H1 (cell line): ENCODE measurements around the gene TRUB1. TPM values are rescaled to one million over a fixed set of nuclear protein-coding genes. Genes with fewer than 3 reads are reported as not detected.

Experiments used
- CTCF ChIA-PET: fragments of 300-600 bp; sonication (Branson Sonifier 250); formaldehyde crosslinking; loops from one replicate; lab custom pipeline; 2021; ENCODE audit not compliant: partially characterized antibody; lab: Charles Lee
- POLR2A ChIA-PET: fragments of 300-600 bp; sonication (Branson Sonifier 250); formaldehyde crosslinking; loops from one replicate; lab custom pipeline; 2021; ENCODE audit warnings: inconsistent platforms; ENCODE audit not compliant: partially characterized antibody; lab: Charles Lee
- DNase-seq, 2 experiments: peaks; one replicate each; pipeline versions ENCODE4 v3.0.0 to v3.0.0-alpha.2; 2010 to 2022; ENCODE audit warnings: low spot score in 2 of 2, low read depth in 1 of 2, mixed read lengths in 1 of 2
- FAIRE-seq: peaks from 2 replicates; lab custom pipeline; 2011; peaks lifted over from hg19 to GRCh38; lab: Jason Lieb, UNC
- H2AFZ ChIP-seq: 2 replicates; pipeline ENCODE4 v1.8.1; 2012; ENCODE audit warnings: low read length, inconsistent platforms
- H2AK5ac ChIP-seq: 2 replicates; pipeline ENCODE4 v1.6.1; 2013; ENCODE audit warnings: low read depth, low read length
- H2BK120ac ChIP-seq: replicated peaks from 2 replicates; pipeline ENCODE3; 2013; ENCODE audit warnings: low read depth, low read length, inconsistent platforms
- H2BK12ac ChIP-seq: 2 replicates; pipeline ENCODE4 v1.6.1; 2013; ENCODE audit warnings: low read depth, low read length
- H2BK15ac ChIP-seq: 2 replicates; pipeline ENCODE4 v1.6.1; 2013; ENCODE audit warnings: low read length
- H2BK20ac ChIP-seq: 2 replicates; pipeline ENCODE4 v1.6.1; 2013; ENCODE audit warnings: low read length
- H2BK5ac ChIP-seq: 2 replicates; pipeline ENCODE4 v1.6.1; 2013; ENCODE audit warnings: low read depth, low read length
- H3K14ac ChIP-seq: 2 replicates; pipeline ENCODE4 v1.6.1; 2013; ENCODE audit warnings: inconsistent platforms; ENCODE audit not compliant: insufficient read length
- H3K18ac ChIP-seq: 2 replicates; pipeline ENCODE4 v1.6.1; 2013; ENCODE audit warnings: low read length; ENCODE audit errors: extremely low read depth
- H3K23ac ChIP-seq: 2 replicates; pipeline ENCODE4 v1.6.1; 2013; ENCODE audit warnings: inconsistent platforms; ENCODE audit not compliant: insufficient read length
- H3K23me2 ChIP-seq: 2 replicates; pipeline ENCODE4 v1.6.1; 2013; ENCODE audit warnings: low read depth, low read length
- H3K27ac ChIP-seq: 2 replicates; pipeline ENCODE4 v1.6.1; 2011; ENCODE audit warnings: low read depth, low read length, inconsistent platforms
- H3K27me3 ChIP-seq, 4 experiments: replicated peaks in 1 of 4; 1 replicate in 1 of 4; 2 replicates in 3 of 4; pipeline versions ENCODE4 v1.6.1 to v1.8.1; 2011 to 2013; ENCODE audit warnings: low read length in 3 of 4, mild to moderate bottlenecking in 3 of 4, inconsistent platforms in 2 of 4, mixed read lengths in 2 of 4, moderate library complexity in 1 of 4; ENCODE audit not compliant: control insufficient read depth in 3 of 4, insufficient read depth in 3 of 4; ENCODE audit errors: extremely low read depth in 1 of 4
- H3K36me3 ChIP-seq, 4 experiments: 2 replicates each; pipeline versions ENCODE4 v1.6.1 to v1.8.1; 2011 to 2013; ENCODE audit warnings: mild to moderate bottlenecking in 4 of 4, low read length in 3 of 4, moderate library complexity in 2 of 4, control low read depth in 1 of 4, inconsistent platforms in 1 of 4; ENCODE audit not compliant: insufficient read depth in 4 of 4, control insufficient read depth in 2 of 4
- H3K4ac ChIP-seq: replicated peaks from 2 replicates; pipeline ENCODE3; 2013; ENCODE audit warnings: low read length, low read depth, mixed read lengths, inconsistent platforms; ENCODE audit not compliant: insufficient read length
- H3K4me1 ChIP-seq, 4 experiments: replicated peaks in 1 of 4; 1 replicate in 1 of 4; 2 replicates in 3 of 4; pipeline versions ENCODE4 v1.6.1 to v1.8.1; 2011 to 2013; ENCODE audit warnings: low read length in 3 of 4, inconsistent platforms in 2 of 4, mixed read lengths in 1 of 4; ENCODE audit not compliant: insufficient read depth in 4 of 4, control insufficient read depth in 3 of 4
- H3K4me2 ChIP-seq, 2 experiments: 2 replicates each; pipeline versions ENCODE4 v1.6.1 to v1.8.1; 2011 to 2013; ENCODE audit warnings: low read depth in 2 of 2, low read length in 2 of 2, control low read depth in 1 of 2, inconsistent platforms in 1 of 2, mild to moderate bottlenecking in 1 of 2; ENCODE audit not compliant: insufficient read depth in 1 of 2
- H3K4me3 ChIP-seq, 4 experiments: fragments of 200-600, 300-600 bp in 1 of 4; sonication (generic), shearing (Covaris generic), sonication (Bioruptor Twin) in 1 of 4; 2 replicates each; pipeline versions ENCODE4 v1.5.1 to v1.8.1; 2011 to 2016; ENCODE audit warnings: low read length in 4 of 4, low read depth in 3 of 4, control low read depth in 2 of 4, inconsistent platforms in 2 of 4, mild to moderate bottlenecking in 2 of 4, mixed read lengths in 1 of 4, moderate library complexity in 1 of 4; ENCODE audit not compliant: insufficient read depth in 2 of 4; ENCODE audit errors: extremely low read depth in 1 of 4
- H3K56ac ChIP-seq: replicated peaks from 2 replicates; pipeline ENCODE3; 2013; ENCODE audit warnings: low read depth, mild to moderate bottlenecking, mixed read lengths, low read length, inconsistent platforms; ENCODE audit not compliant: insufficient read length
- H3K79me1 ChIP-seq: 2 replicates; pipeline ENCODE4 v1.6.1; 2013; ENCODE audit warnings: low read depth, low read length, control low read depth
- H3K79me2 ChIP-seq, 2 experiments: 2 replicates each; pipeline versions ENCODE4 v1.6.1 to v1.8.1; 2012 to 2013; ENCODE audit warnings: low read length in 2 of 2, mild to moderate bottlenecking in 2 of 2, inconsistent platforms in 1 of 2; ENCODE audit not compliant: insufficient read depth in 2 of 2, control insufficient read depth in 1 of 2
- H3K9ac ChIP-seq, 4 experiments: replicated peaks in 1 of 4; 1 replicate in 1 of 4; 2 replicates in 3 of 4; pipeline versions ENCODE4 v1.6.1 to v1.8.1; 2011 to 2013; ENCODE audit warnings: low read depth in 3 of 4, low read length in 3 of 4, control low read depth in 2 of 4, mild to moderate bottlenecking in 2 of 4, moderate library complexity in 2 of 4, inconsistent platforms in 1 of 4; ENCODE audit errors: extremely low read depth in 1 of 4
- H3K9me3 ChIP-seq, 2 experiments: 2 replicates each; pipeline versions ENCODE4 v1.6.1 to v1.8.1; 2012 to 2013; ENCODE audit warnings: mild to moderate bottlenecking in 2 of 2, moderate library complexity in 2 of 2, control low read depth in 1 of 2, inconsistent platforms in 1 of 2, low read depth in 1 of 2, low read length in 1 of 2, mixed read lengths in 1 of 2; ENCODE audit not compliant: insufficient read depth in 2 of 2
- H4K20me1 ChIP-seq, 2 experiments: replicated peaks in 1 of 2; 2 replicates each; pipeline versions ENCODE3 to v1.8.1; 2011 to 2013; ENCODE audit warnings: inconsistent platforms in 2 of 2, low read length in 2 of 2, mild to moderate bottlenecking in 1 of 2; ENCODE audit not compliant: insufficient read depth in 2 of 2, control insufficient read depth in 1 of 2
- H4K5ac ChIP-seq: 2 replicates; pipeline ENCODE4 v1.6.1; 2013; ENCODE audit warnings: low read length, low read depth, mixed read lengths, inconsistent platforms; ENCODE audit not compliant: insufficient read length
- H4K8ac ChIP-seq: 2 replicates; pipeline ENCODE4 v1.8.0; 2013; ENCODE audit warnings: mild to moderate bottlenecking, moderate library complexity, low read length, inconsistent platforms; ENCODE audit not compliant: insufficient read depth; ENCODE audit errors: extremely low read depth
- H4K91ac ChIP-seq: replicated peaks from 2 replicates; pipeline ENCODE3; 2013; ENCODE audit warnings: low read length, mixed read lengths, inconsistent platforms; ENCODE audit not compliant: insufficient read length
- HDAC2 ChIP-seq, 2 experiments: fragments of 300-600 bp in 1 of 2; sonication (generic) in 1 of 2; IDR thresholded peaks; 2 replicates each; pipeline ENCODE4 v1.6.1; 2011 to 2012; ENCODE audit warnings: low read depth in 2 of 2, low read length in 2 of 2, mild to moderate bottlenecking in 2 of 2, moderate library complexity in 2 of 2, borderline replicate concordance in 1 of 2, inconsistent platforms in 1 of 2
- MAFK ChIP-seq: IDR thresholded peaks from 2 replicates; pipeline ENCODE4 v1.6.1; 2012; ENCODE audit warnings: low read depth, mild to moderate bottlenecking, improper control_type of control experiment, low read length
- RXRA ChIP-seq: IDR thresholded peaks from 2 replicates; pipeline ENCODE4 v1.6.1; 2011; ENCODE audit warnings: low read depth, mild to moderate bottlenecking, low read length, moderate library complexity; ENCODE audit not compliant: insufficient read depth
- SIN3A ChIP-seq, 2 experiments: IDR thresholded peaks in 1 of 2; conservative IDR thresholded peaks in 1 of 2; 2 replicates each; pipeline ENCODE4 v1.6.1; 2011 to 2012; ENCODE audit warnings: low read length in 2 of 2, improper control_type of control experiment in 1 of 2, low read depth in 1 of 2, mild to moderate bottlenecking in 1 of 2
- WGBS, 2 experiments: shearing (Covaris generic) in 1 of 2; methylation state at CpG; one replicate each; pipeline versions ENCODE4 v1.1.6 to v1.1.7; 2013 to 2015; ENCODE audit warnings: low lambda C conversion rate in 2 of 2, mixed read lengths in 2 of 2, inconsistent platforms in 1 of 2, low coverage in 1 of 2, missing lambda C conversion rate in 1 of 2; ENCODE audit not compliant: insufficient replicate concordance in 2 of 2, insufficient coverage in 1 of 2, insufficient read length in 1 of 2; ENCODE audit errors: extremely low coverage in 1 of 2, missing lambda C conversion rate in 1 of 2; 5-methylcytosine and 5-hydroxymethylcytosine counted together
- long read RNA-seq, 2 experiments: library from RNA in 1 of 2; library from capped mRNA in 1 of 2; stranded (forward); transcript quantifications; one replicate each; pipeline ENCODE4 v2.0.0, GENCODE V29; 2021; ENCODE audit warnings: inconsistent platforms in 1 of 2
- polyA minus RNA-seq, 3 experiments: library from RNA; depleted of rRNA, polyadenylated mRNA; stranded (reverse); fragments of >200 nt; gene quantifications; 1 replicate in 2 of 3; 2 replicates in 1 of 3; pipeline ENCODE4 v1.2.3, GENCODE V29; 2011
- polyA plus RNA-seq, 7 experiments: library from polyadenylated mRNA; depleted of rRNA in 3 of 7; stranded (reverse) in 5 of 7; unstranded in 2 of 7; fragments of >200 nt in 5 of 7; fragments of 200-250 nt in 2 of 7; gene quantifications; 1 replicate in 5 of 7; 2 replicates in 1 of 7; 4 replicates in 1 of 7; pipeline versions ENCODE4 v1.2.1 to v1.2.3, GENCODE V29; 2011 to 2013; ENCODE audit warnings: missing spikeins in 2 of 7, mixed read lengths in 2 of 7
- total RNA-seq: library from RNA; stranded (reverse); fragmentation: NEBNext Ultra II Directional; extraction: Animal tissue kit (Norgen Biotek cat#: 25700); gene quantifications from 2 replicates; pipeline ENCODE4 v1.2.1, GENCODE V29; 2021
- TF ChIP-seq, protein P1 (sequence below): IDR thresholded peaks from 2 replicates; pipeline ENCODE4 v1.6.1; 2011; ENCODE audit warnings: low read length, improper control_type of control experiment

Gene TRUB1
- 21.2 and 22.2 TPM in 2 replicates for total RNA-seq
- 4.0 and 6.3 TPM in 2 replicates for polyA plus RNA-seq (2011; rRNA removed)
- polyA plus RNA-seq (2011; cell fraction: cytosol; rRNA removed), result 10.3 TPM
- 4.2 TPM for polyA plus RNA-seq (2011; cell fraction: nucleus; rRNA removed)
- polyA plus RNA-seq (2012, experiment 1 of 2), result 8.1 to 11.9 TPM (median 9.3 TPM) in 4 replicates
- polyA plus RNA-seq (2012, experiment 2 of 2), result 1.9 TPM
- 12.2 TPM for polyA plus RNA-seq (2013, experiment 1 of 2)
- polyA plus RNA-seq (2013, experiment 2 of 2), result 11.7 TPM
- polyA minus RNA-seq (2011; rRNA and poly(A)+ RNA removed), result 6.1 and 8.3 TPM in 2 replicates
- polyA minus RNA-seq (2011; cell fraction: cytosol; rRNA and poly(A)+ RNA removed), result 10.9 TPM
- 16.0 TPM for polyA minus RNA-seq (2011; cell fraction: nucleus; rRNA and poly(A)+ RNA removed)
- long read RNA-seq, experiment 1, transcript TRUB1-201 (8 exons, 3,408 nt), result major isoform, 5 of 23 reads
- long read RNA-seq, experiment 1, partial matches to known transcripts, result 16 of 23 reads
- long read RNA-seq, experiment 1, other reads (novel, unspliced or antisense), result 2 of 23 reads
- long read RNA-seq, experiment 2, transcript TRUB1-201 (8 exons, 3,408 nt), result major isoform, 15 of 16 reads
- long read RNA-seq, experiment 2, partial matches to known transcripts, result 0 of 16 reads
- long read RNA-seq, experiment 2, other reads (novel, unspliced or antisense), result 0 of 16 reads

DNA sequence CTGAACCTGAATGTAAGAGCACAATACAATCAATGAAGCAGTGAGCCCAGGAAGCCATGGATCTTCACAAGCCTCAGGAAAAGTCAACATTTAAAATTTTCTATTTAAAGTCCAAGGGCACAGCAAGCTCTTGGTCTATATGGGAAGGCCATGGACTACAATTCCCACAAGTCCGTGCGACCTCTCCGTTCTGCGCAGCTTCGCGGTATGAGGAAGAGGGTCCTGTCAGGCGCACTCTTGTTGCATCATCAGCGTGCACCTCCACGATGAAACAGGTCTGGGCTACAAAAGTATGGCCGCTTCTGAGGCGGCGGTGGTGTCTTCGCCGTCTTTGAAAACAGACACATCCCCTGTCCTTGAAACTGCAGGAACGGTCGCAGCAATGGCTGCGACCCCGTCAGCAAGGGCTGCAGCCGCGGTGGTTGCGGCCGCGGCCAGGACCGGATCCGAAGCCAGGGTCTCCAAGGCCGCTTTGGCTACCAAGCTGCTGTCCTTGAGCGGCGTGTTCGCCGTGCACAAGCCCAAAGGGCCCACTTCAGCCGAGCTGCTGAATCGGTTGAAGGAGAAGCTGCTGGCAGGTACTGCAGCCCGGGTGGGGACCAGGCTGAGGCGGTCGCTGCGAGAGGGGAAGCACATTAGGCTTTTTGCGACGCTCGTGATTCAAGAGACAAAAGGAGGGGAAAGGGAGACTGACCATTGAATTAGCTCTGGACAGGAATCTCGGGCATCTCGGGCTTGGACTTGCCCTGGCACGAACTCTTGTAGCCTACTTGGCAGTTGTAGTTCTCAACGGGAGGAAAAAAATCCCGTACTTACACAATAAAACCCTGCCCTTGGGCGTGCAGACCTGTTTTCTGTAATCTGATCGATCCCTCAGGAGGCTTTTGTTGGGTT, at the start of gene TRUB1:
Gene TRUB1, plus strand, starts transcription at position 234 of the 894 bp plus-strand sequence. Its CDS starts 59 bp downstream, at position 293.
- no peak within 1 kb of the TSS for H3K23ac ChIP-seq
- peaks cover 4 to 16% (median 7%) of the 10 kb centered on the region in 4 experiments; a peak in 5 of 8 replicates for H3K36me3 ChIP-seq
- H3K79me1 ChIP-seq, result no peaks in the 10 kb centered on the region; the same call in 1 of the 2 replicates
- DNase-seq (peak; percentile 84 to 86), FAIRE-seq (peak; percentile 98)
- H3K4ac ChIP-seq, result no peak within 1 kb of the TSS
- H4K20me1 ChIP-seq, result peaks cover 0 to 4% of the 10 kb centered on the region in 2 experiments
- no peak within 1 kb of the TSS for H2AK5ac ChIP-seq
- H3K9ac ChIP-seq, result peak within 1 kb of the TSS; percentile 91 to 98 (median 97)
- H3K27ac ChIP-seq, result peak within 1 kb of the TSS; percentile 96
- H2AFZ ChIP-seq, result peak within 1 kb of the TSS; percentile 87
- peak within 1 kb of the TSS; percentile 80 to 100 (median 94) for H3K4me3 ChIP-seq
- H2BK15ac ChIP-seq, result no peak within 1 kb of the TSS
- POLR2A ChIA-PET, result interaction anchor here (0.6 to 2.2 kb wide), 17 partner anchors 10 to 131 kb away, joined by 3 to 15 read pairs (median 3); partner anchors contain the start of gene FHIP2A
- peaks cover 7 to 40% of the 10 kb centered on the region in 2 experiments; a peak in 3 of 4 replicates for H3K79me2 ChIP-seq
- no peak within 1 kb of the TSS for H2BK120ac ChIP-seq
- peak within 1 kb of the TSS; percentile 1 for H3K56ac ChIP-seq
- H3K14ac ChIP-seq, result no peak within 1 kb of the TSS
- peak within 1 kb of the TSS; percentile 100 for H4K8ac ChIP-seq
- H2BK12ac ChIP-seq, result peak within 1 kb of the TSS; percentile 61; the same call in 1 of the 2 replicates
- H3K9me3 ChIP-seq, result no peaks in the 10 kb centered on the region
- no peaks in the 10 kb centered on the region; a peak in 3 of 7 replicates for H3K4me1 ChIP-seq
- WGBS, 2 experiments, result 3% methylated on average over 46 of the region's 46 CpGs; no CpG with 5 or more reads in 1 of the 2 experiments
- peak within 1 kb of the TSS; percentile 94 for H2BK5ac ChIP-seq
- H3K18ac ChIP-seq, result peak within 1 kb of the TSS; percentile 80
- H3K4me2 ChIP-seq, result peak within 1 kb of the TSS; percentile 54 to 70
- no peaks in the 10 kb centered on the region for H3K27me3 ChIP-seq
- no peak within 1 kb of the TSS for H4K5ac ChIP-seq
- H4K91ac ChIP-seq, result peak within 1 kb of the TSS; percentile 38
- no peak within 1 kb of the TSS for H2BK20ac ChIP-seq
- CTCF ChIA-PET, result interaction anchor here (0.9 to 2.7 kb wide), 5 partner anchors 11 to 192 kb away, joined by 3 to 14 read pairs (median 9); no protein-coding TSS in a partner anchor
- no peaks in the 10 kb centered on the region for H3K23me2 ChIP-seq
- TF ChIP-seq HDAC2 (IDR thresholded peaks at IDR 0.05; ENCODE audit: borderline replicate concordance in 1 of 2, low read depth in 2 of 2, low read length in 2 of 2) (peak in 1 of 2 experiments; percentile 89; a peak in 1 of 4 replicates), MAFK (no peak), SIN3A (conservative IDR thresholded peaks at IDR 0.05 in 1 of 2, IDR thresholded peaks at IDR 0.05 in 1 of 2; ENCODE audit: low read depth in 1 of 2, low read length in 2 of 2) (peak; percentile 56 to 87; a peak in 2 of 4 replicates), RXRA (no peak)
- TF ChIP-seq, protein P1, sequence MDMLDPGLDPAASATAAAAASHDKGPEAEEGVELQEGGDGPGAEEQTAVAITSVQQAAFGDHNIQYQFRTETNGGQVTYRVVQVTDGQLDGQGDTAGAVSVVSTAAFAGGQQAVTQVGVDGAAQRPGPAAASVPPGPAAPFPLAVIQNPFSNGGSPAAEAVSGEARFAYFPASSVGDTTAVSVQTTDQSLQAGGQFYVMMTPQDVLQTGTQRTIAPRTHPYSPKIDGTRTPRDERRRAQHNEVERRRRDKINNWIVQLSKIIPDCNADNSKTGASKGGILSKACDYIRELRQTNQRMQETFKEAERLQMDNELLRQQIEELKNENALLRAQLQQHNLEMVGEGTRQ, result no peak
